Fibroblast of pulmonary artery (primary cell): ENCODE data around the gene TTLL11.

ENCODE experiments used
- DNase-seq: peaks from one replicate; pipeline ENCODE4 v3.0.0-alpha.2; 2010; ENCODE audit warnings: low read depth
- H3K4me3 ChIP-seq: replicated peaks from 2 replicates; pipeline ENCODE4 v1.5.1; 2011; ENCODE audit warnings: low read depth, mild to moderate bottlenecking, control low read depth, low read length, moderate library complexity
- TF ChIP-seq, protein P1 (sequence below): IDR thresholded peaks from 2 replicates; pipeline ENCODE4 v1.5.1; 2011; ENCODE audit warnings: mild to moderate bottlenecking, control low read depth, low read length, inconsistent platforms; ENCODE audit errors: missing control alignments

Gene TTLL11

DNA sequence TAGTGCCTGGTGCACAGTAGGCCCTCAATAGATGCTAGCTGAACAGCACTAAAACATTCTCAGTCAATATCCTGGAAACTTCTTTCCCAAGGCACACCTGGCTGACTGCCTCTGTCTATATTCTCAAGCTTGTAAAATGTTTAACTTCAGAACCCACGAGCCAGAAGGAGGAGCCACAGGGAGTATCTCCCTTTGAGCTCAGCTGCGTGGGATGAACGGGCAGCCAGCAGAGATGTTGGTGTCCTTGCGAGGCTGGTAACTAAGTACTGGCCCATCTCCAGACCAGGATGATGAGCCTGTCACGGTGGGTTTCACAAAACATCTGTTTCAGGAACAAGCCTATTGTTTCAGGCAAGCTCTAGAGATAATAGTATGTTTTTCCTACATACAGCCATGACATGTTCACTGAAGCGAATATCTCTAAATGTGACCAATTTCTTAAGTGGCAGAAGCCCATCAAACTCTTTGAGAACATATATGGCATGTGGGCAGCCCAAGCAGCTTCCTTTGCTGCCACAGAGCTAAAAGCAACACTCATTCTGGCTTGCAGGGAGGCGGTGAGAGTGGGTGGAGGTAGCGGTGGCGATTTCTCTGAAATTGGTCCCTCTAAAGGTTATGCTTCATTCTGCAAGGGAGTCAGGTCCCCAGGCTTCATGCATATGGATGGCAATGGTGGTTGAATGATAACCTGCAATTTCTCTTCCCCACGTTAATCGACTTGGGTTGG, 206.2 kb downstream of the TTLL11 start:
- DNase-seq: peak; percentile 46
- H3K4me3 ChIP-seq: no peak overlapping the region
- TF ChIP-seq, protein P1, sequence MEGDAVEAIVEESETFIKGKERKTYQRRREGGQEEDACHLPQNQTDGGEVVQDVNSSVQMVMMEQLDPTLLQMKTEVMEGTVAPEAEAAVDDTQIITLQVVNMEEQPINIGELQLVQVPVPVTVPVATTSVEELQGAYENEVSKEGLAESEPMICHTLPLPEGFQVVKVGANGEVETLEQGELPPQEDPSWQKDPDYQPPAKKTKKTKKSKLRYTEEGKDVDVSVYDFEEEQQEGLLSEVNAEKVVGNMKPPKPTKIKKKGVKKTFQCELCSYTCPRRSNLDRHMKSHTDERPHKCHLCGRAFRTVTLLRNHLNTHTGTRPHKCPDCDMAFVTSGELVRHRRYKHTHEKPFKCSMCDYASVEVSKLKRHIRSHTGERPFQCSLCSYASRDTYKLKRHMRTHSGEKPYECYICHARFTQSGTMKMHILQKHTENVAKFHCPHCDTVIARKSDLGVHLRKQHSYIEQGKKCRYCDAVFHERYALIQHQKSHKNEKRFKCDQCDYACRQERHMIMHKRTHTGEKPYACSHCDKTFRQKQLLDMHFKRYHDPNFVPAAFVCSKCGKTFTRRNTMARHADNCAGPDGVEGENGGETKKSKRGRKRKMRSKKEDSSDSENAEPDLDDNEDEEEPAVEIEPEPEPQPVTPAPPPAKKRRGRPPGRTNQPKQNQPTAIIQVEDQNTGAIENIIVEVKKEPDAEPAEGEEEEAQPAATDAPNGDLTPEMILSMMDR: no peak

DNA sequence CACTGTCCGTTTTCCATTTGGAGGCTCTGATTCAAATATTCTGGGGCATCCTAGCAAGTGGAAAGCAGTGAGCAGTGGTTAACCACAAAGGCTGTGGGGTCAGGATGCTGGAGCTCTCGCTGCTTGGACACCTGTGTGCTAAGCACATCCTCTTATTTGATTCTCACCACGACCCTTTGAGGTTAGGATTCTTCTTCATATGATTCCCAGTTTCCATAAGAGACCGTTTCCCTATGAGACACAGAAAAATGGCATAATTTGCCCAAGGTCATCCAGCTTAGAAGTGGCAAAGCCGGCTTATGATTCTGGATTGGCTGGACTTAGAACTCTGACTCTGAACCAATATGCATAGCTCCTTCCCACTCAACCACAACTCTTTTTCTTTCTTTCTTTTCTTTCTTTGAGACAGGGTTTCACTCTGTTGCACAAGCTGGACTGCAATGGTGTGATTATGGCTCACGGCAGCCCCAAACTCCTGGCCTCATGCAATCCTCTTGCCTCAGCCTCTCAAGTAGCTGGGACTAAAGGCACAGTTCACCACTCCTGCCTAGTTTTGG, 207.7 kb downstream of the TTLL11 start:
- DNase-seq: no peak
- TF ChIP-seq, protein P1: no peak
- H3K4me3 ChIP-seq: no peak overlapping the region

DNA sequence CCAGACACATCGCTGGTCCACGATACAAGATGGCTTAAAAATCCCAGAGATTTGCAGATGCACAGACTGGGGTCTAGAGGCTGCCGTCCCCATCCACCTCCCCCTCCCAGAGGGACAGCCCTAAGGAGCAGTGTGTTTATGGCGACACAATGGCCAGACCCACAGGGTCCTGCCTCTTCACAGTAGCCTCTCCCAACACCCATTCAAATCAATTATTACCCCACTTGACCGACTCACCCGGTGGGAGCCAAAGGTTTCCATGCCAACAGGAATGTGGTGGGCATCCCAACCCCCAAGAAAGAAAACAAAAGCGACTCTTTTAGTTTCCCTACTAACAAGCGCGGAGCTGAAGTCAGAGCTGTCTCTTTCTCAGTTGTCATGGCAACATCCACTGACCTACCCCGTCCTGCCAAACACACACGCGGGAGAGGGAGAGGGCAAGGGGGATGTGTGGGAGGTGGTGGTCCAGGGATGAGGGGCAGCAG, 209.0 kb downstream of the TTLL11 start:
- TF ChIP-seq, protein P1: no peak
- DNase-seq: no peak
- H3K4me3 ChIP-seq: no peak overlapping the region

DNA sequence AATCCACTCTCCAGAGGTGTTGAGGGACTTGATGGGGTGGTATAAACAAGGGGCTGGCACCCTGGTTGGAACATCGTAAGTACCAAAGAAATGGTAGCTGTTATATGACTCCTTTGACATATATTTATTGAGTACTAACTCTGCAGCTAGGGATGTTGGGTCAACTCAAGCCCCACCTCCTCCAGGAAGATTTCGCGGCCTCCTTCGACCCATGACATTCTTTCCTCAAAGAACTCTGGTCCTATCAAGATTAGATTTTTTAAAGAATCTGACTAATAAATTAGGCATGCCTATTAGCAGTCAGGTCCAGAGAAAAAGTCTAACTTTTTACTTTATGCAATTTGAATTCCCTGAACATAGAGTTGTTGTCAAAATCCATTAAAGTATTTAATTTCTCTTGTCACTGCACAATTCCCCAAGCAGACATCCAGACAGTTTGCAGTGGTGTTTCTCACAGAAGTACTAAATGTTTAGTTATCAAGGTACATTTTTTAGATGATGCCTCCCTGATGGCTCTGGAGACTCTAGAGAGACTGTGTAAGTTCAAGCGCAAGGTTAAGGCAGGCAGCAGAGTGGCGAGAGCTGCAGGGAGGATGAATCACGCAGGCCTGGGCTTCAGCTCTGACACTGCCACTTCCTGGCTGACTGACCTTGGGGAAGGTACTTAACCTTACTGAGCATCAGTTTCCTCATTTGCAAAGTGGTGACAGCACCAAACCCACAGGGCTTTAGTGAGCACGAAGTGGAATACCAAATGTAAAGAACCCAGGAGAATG, 209.6 kb downstream of the TTLL11 start:
- no peak overlapping the region for H3K4me3 ChIP-seq
- TF ChIP-seq, protein P1: no peak
- DNase-seq: no peak

DNA sequence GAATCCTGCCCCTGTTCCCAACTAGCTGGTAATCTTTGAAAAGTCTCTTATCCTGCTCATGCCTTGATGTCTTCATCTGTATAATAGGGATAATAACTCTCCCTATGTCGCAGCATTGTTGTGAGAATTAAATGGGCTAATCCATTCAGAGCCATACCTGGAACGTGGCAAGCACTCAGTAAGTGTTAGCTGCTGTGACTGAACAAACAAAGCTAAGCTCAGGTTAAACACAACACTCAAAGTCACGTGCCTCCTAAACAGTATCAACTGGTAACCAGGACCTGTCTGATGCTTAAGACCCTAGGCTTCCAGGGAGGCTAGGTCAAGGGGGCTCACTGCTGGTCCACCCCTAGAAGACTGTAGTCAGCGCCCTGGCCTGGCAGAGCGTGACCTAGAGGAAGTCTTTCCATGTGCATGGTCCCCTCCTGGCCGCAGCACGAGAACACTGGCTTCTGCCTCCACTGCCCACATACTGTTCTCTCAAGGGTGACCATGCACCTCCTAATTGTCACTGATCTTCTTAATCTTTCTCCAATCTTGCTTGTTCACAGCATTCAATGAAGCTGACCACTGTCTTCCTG, 211.1 kb downstream of the TTLL11 start:
- TF ChIP-seq, protein P1: no peak
- H3K4me3 ChIP-seq: no peak overlapping the region
- DNase-seq: no peak

DNA sequence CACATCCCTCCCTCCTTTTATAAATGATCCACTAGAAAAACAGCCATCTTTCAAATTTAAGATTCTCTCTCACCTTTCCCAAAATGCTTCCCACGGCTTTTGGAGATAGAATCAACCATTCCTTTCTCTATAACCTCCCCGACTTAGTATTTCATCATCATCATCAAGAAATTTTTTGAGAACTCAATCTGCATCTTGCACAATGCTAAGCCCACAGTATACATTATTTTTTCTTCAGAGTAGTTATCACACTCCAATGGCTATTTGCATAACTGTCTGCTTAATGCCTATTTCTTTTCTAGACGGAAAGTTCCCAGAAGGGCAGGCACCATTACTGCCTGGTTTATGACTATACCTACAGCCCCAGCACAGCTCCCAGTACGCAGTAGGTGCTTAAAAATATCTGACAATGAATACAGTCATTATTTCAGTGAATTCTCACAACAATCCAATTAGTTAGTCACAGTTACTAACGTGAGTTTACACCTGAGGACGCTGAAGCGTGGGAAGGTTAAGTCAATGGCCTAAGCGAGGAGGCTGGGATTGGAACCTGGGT, 212.7 kb downstream of the TTLL11 start:
- TF ChIP-seq, protein P1: no peak
- H3K4me3 ChIP-seq: no peak overlapping the region
- no peak for DNase-seq
